NCI-H1694 treated with DMSO at 0.1 percent for 48 hours (cell line): ENCODE data around the gene VSTM2L.
A peak's percentile ranks its signal among the peaks of the same experiment; 100 is the strongest.
"Not testable (repeated sequence)": the region's sequence is repeated elsewhere in the genome, so short reads cannot be mapped to it uniquely, and the experiment has no call there.

ENCODE experiments used
- DNase-seq: peaks from one replicate; lab custom pipeline; 2025; lab: John Stamatoyannopoulos, UW

VSTM2L gene

GRCh38 chr20:37937686-37938085 lies 34.8 kb downstream of the VSTM2L start:
- DNase-seq, result no peak

GRCh38 chr20:37938181-37938750 lies 35.3 kb downstream of the VSTM2L start:
- no peak for DNase-seq

GRCh38 chr20:37938954-37939353 lies 36.0 kb downstream of the VSTM2L start:
- no peak for DNase-seq

GRCh38 chr20:37939701-37940560 lies 37.0 kb downstream of the VSTM2L start:
- no peak for DNase-seq

- DNase-seq, result no peak
Observed at GRCh38 chr20:37940858-37941257, 37.9 kb downstream of the VSTM2L start.

GRCh38 chr20:37941332-37941731 lies 38.4 kb downstream of the VSTM2L start:
- no peak for DNase-seq

GRCh38 chr20:37941992-37942391 lies 39.1 kb downstream of the VSTM2L start:
- DNase-seq, result no peak

GRCh38 chr20:37943033-37943432 lies 40.1 kb downstream of the VSTM2L start:
- DNase-seq, result no peak

GRCh38 chr20:37943501-37944455 lies 40.9 kb downstream of the VSTM2L start:
- DNase-seq, result no peak

GRCh38 chr20:37944456-37944981 lies 41.6 kb downstream of the VSTM2L start:
- no peak for DNase-seq

- no peak for DNase-seq
Observed at GRCh38 chr20:37945091-37945547, 42.2 kb downstream of the VSTM2L start.

GRCh38 chr20:37946946-37947345 lies 44.0 kb downstream of the VSTM2L start:
- no peak for DNase-seq

- DNase-seq, result no peak
Observed at GRCh38 chr20:37947943-37948342, 45.0 kb downstream of the VSTM2L start.

GRCh38 chr20:37948956-37949355 lies 46.0 kb downstream of the VSTM2L start:
- no peak for DNase-seq

GRCh38 chr20:37954190-37954589 lies 51.3 kb downstream of the VSTM2L start:
- no peak for DNase-seq

GRCh38 chr20:37954626-37955025 lies 51.7 kb downstream of the VSTM2L start:
- DNase-seq, result no peak

- no peak for DNase-seq
Observed at GRCh38 chr20:37955511-37955910, 52.6 kb downstream of the VSTM2L start.

GRCh38 chr20:37956107-37956585 lies 53.2 kb downstream of the VSTM2L start:
- peak; percentile 65 for DNase-seq

GRCh38 chr20:37958856-37959520 lies 56.1 kb downstream of the VSTM2L start:
- DNase-seq, result no peak

GRCh38 chr20:37961066-37961465 lies 58.1 kb downstream of the VSTM2L start:
- DNase-seq, result no peak

GRCh38 chr20:37963483-37963882 lies 60.6 kb downstream of the VSTM2L start:
- not testable (repeated sequence) for DNase-seq
